Measurements from ENCODE around the gene RAB11FIP3. TPM values are rescaled to one million over a fixed set of nuclear protein-coding genes. Genes with fewer than 3 reads are reported as not detected.

RAB11FIP3 gene
- total and polyA plus RNA-seq, 10 of the 15 experiments (the other 5 are each of a cell fraction or from before 2014, with no cell fraction given), result 1.2 to 27.3 (median 7.7) TPM

- no peak for TF ChIP-seq ZNF592 (IDR thresholded peaks at IDR 0.05)
- no peak for TF ChIP-seq JUNB (IDR thresholded peaks at IDR 0.05)
- TF ChIP-seq CEBPB (IDR thresholded peaks at IDR 0.05; ENCODE audit: borderline replicate concordance in 1 of 2, low read depth in 2 of 2, low read length in 2 of 2), result no peak
- TF ChIP-seq NRF1 (conservative IDR thresholded peaks at IDR 0.05; ENCODE audit: low read depth, low read length), result no peak
- no peak for TF ChIP-seq BACH1 (IDR thresholded peaks at IDR 0.05; ENCODE audit: borderline replicate concordance)
- no peak for TF ChIP-seq ZNF384 (IDR thresholded peaks at IDR 0.05; ENCODE audit: borderline replicate concordance, low read depth, low read length)
- TF ChIP-seq TCF7 (IDR thresholded peaks at IDR 0.05; ENCODE audit: borderline replicate concordance), result no peak
- no peak for TF ChIP-seq E4F1 (IDR thresholded peaks at IDR 0.05; ENCODE audit: borderline replicate concordance, partially characterized antibody)
- TF ChIP-seq RELB (IDR thresholded peaks at IDR 0.05; ENCODE audit: low read depth), result peak; percentile 22; the same call in 1 of the 2 replicates
- TF ChIP-seq NFYA (IDR thresholded peaks at IDR 0.05; ENCODE audit: borderline replicate concordance, low read depth, low read length), result no peak
- no peak for TF ChIP-seq ZNF274 (IDR thresholded peaks at IDR 0.05; ENCODE audit: insufficient read depth, insufficient read length)
- TF ChIP-seq, protein P1, sequence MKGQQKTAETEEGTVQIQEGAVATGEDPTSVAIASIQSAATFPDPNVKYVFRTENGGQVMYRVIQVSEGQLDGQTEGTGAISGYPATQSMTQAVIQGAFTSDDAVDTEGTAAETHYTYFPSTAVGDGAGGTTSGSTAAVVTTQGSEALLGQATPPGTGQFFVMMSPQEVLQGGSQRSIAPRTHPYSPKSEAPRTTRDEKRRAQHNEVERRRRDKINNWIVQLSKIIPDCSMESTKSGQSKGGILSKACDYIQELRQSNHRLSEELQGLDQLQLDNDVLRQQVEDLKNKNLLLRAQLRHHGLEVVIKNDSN (IDR thresholded peaks at IDR 0.05; ENCODE audit: borderline replicate concordance, extremely low read length, insufficient read depth, low read depth, low read length), result no peak
- no peak for TF ChIP-seq CHD1 (IDR thresholded peaks at IDR 0.05; ENCODE audit: low read depth, low read length)
- no peak for TF ChIP-seq PBX3 (IDR thresholded peaks at IDR 0.05; ENCODE audit: insufficient replicate concordance, low read depth, low read length)
- no peak for TF ChIP-seq IRF4 (IDR thresholded peaks at IDR 0.05; ENCODE audit: low read depth, low read length)
- TF ChIP-seq NBN (IDR thresholded peaks at IDR 0.05), result peak; percentile 62; the same call in 1 of the 2 replicates
- TF ChIP-seq ATF7 (IDR thresholded peaks at IDR 0.05; ENCODE audit: low read depth), result peak; percentile 60
- TF ChIP-seq EGR1 (IDR thresholded peaks at IDR 0.05; ENCODE audit: borderline replicate concordance in 1 of 2, low read depth in 2 of 2, low read length in 2 of 2), result no peak
Observed at GRCh38 chr16:566475-567372, 141.3 kb downstream of the RAB11FIP3 start, which contains the start of gene NHLRC4 (continued).
